Tibial artery (tissue), 4 donors: Measurements from ENCODE around the gene ETF1.

Source experiments
- DNase-seq, 2 donors: peaks; one replicate each; pipeline ENCODE4 v3.0.0-alpha.2; 2019
- H3K27ac ChIP-seq, 2 donors: fragments of 200-600 bp; sonication (generic) in 1 of 2; 1 replicate in 1 of 2; 2 replicates in 1 of 2; pipeline ENCODE4 v1.5.1; 2018 to 2019; ENCODE audit warnings: mild to moderate bottlenecking in 1 of 2
- H3K27me3 ChIP-seq, 2 donors: fragments of 200-600 bp; sonication (generic) in 1 of 2; one replicate each; pipeline versions ENCODE4 v1.5.1 to v1.6.0; 2016 to 2019
- H3K36me3 ChIP-seq, 3 donors: fragments of 200-600 bp; sonication (generic) in 2 of 3; one replicate each; pipeline ENCODE4 v1.5.1; 2016 to 2019; ENCODE audit warnings: mild to moderate bottlenecking in 2 of 3
- H3K4me1 ChIP-seq, 4 donors: fragments of 200-600 bp; sonication (generic) in 2 of 4; 1 replicate in 3 of 4; 2 replicates in 1 of 4; pipeline ENCODE4 v1.5.1; 2016 to 2019
- H3K4me3 ChIP-seq, 2 donors: fragments of 200-600 bp; sonication (generic) in 1 of 2; 1 replicate in 1 of 2; 2 replicates in 1 of 2; pipeline ENCODE4 v1.5.1; 2018 to 2019; ENCODE audit warnings: mild to moderate bottlenecking in 2 of 2
- H3K9me3 ChIP-seq, 3 donors: fragments of 200-600 bp; sonication (generic) in 1 of 3; one replicate each; pipeline ENCODE4 v1.5.1; 2016 to 2019
- intact Hi-C: fragments of 100-400 bp; cut with DNase I; formaldehyde crosslinking; loops from one replicate; pipeline ENCODE4 v1.15.0; 2023; ENCODE audit warnings: low total_unique reads
- TF ChIP-seq, protein P1 (sequence below), 2 experiments: fragments of 200-600 bp in 1 of 2; fragments of 450-650 bp in 1 of 2; IDR thresholded peaks; one replicate each; pipeline ENCODE4 v1.5.1; 2017 to 2019; ENCODE audit warnings: antibody characterized with exemption in 2 of 2, mild to moderate bottlenecking in 1 of 2, moderate library complexity in 1 of 2

Gene ETF1

DNA sequence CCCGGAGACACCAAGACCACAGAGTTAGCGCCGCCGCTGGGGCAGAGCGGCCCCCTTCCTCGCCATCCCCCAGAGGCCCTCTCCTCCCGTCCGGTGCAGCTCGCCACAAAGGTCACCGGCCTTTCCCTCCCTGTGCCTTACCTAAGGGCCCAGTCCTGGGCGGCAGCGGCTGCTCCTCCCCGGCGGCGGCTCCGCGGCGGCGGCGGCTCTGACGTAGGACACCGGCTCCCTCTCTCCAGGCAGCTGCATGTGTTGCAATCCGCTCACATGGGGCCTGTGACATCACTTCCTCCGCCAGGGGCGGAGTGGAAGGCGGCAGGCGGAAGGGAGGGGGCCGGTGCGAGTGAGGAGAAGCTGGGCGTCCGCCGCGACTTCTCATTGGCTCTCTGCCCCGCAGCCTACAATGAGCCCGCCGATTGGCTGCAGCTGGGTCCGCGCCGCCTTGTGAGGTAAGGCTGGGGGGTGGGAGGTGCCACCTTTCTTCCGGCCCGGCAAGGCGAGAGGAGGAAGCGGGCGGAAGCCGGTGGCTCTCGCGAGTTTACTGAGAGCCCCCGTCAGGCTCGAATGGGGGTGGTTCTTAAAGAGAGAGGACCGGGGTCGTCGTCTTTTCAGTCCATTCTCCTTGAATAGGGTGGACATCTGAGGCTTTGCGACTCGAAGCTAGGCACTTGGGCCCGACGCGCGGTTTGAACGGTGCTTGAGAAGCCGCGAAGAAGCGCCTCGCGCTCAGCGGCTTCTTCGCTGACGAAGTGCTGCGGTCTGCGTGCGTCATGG lies at the start of gene ETF1:
Gene ETF1, minus strand, starts transcription at position 281 of the 774 bp plus-strand sequence. CDS start 318 bp downstream, outside the sequence.
- intact Hi-C loops: loop anchor here (2.0 kb wide), 1 partner anchor 78 kb away; the partner anchor contains the start of gene EGR1
- peak; percentile 100 for DNase-seq
- Histone ChIP-seq H3K9me3 (no peaks in the 10 kb centered on the region), H3K4me1 (peaks cover 0 to 75% (median 52%) of the 10 kb centered on the region in 4 donors), H3K27me3 (no peaks in the 10 kb centered on the region), H3K36me3 (no peaks in the 10 kb centered on the region), H3K27ac (peak within 1 kb of the TSS; percentile 97 to 99), H3K4me3 (peak within 1 kb of the TSS; percentile 73 to 77)
- TF ChIP-seq, protein P1, sequence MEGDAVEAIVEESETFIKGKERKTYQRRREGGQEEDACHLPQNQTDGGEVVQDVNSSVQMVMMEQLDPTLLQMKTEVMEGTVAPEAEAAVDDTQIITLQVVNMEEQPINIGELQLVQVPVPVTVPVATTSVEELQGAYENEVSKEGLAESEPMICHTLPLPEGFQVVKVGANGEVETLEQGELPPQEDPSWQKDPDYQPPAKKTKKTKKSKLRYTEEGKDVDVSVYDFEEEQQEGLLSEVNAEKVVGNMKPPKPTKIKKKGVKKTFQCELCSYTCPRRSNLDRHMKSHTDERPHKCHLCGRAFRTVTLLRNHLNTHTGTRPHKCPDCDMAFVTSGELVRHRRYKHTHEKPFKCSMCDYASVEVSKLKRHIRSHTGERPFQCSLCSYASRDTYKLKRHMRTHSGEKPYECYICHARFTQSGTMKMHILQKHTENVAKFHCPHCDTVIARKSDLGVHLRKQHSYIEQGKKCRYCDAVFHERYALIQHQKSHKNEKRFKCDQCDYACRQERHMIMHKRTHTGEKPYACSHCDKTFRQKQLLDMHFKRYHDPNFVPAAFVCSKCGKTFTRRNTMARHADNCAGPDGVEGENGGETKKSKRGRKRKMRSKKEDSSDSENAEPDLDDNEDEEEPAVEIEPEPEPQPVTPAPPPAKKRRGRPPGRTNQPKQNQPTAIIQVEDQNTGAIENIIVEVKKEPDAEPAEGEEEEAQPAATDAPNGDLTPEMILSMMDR (IDR thresholded peaks at IDR 0.05): peak in 1 of 2 experiments; percentile 18

DNA sequence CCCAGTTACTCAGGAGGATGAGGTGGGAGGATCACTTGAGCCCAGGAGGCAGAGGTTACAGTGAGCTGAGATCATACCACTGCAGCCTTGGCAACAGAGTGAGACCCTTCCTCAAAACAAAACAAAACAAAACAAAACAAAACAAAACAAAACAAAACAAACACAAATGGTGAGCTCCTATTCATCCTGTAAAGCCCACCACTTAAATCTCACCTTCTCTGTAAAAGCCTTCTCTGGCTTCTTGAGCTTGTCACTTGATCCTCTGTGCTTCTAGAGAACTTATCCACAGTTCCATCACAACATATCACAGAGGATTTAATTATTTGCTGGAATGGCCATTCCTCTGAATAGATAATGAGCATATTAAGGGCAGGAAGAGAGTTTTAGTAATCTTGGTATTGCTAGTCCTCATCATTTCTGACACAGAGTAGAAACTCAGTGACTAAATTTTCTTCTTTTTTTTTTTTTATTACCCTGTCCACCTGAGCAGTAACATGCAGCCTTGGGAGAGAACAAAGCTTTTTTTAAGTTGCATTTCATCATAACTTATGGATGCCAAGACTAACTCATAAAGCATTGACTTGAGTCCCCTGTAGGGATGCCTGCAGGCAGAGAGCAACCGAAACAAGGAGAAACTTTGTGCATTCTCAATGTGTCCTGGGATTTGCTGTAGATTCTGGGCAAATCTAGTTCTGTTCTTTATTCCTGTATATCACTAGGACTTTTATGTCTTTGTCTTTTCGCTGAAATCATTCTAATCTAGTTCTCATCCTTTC lies 45.2 kb upstream of the ETF1 start:
- Histone ChIP-seq H3K36me3 (no peaks in the 10 kb centered on the region), H3K4me1 (no peaks in the 10 kb centered on the region), H3K4me3 (no peak overlapping the region), H3K27me3 (no peaks in the 10 kb centered on the region), H3K9me3 (no peaks in the 10 kb centered on the region), H3K27ac (no peak overlapping the region)
- no peak for DNase-seq
- TF ChIP-seq, protein P1 (IDR thresholded peaks at IDR 0.05): no peak
- intact Hi-C loops: no loop called here

DNA sequence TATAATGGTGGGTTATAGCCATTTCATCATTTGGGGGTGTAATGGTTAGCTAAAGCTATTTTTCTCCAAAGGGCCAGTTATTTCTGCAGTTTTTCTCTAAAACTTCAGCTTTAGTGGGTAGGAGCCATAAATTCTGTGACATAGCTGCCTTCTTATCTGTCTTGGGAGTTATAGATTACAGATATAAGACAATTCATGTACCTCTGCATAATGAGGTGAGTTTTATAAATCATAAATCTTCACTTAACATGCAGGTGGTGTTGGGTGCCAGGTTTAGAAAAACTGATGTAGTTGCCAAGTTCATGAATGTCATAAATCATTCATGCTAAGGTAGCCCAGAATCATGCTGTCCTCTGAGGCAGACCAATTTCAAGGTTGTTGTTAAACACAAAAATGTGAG lies 42.1 kb upstream of the ETF1 start:
- intact Hi-C loops: no loop called here
- no peak for DNase-seq
- Histone ChIP-seq H3K27me3 (no peaks in the 10 kb centered on the region), H3K9me3 (no peaks in the 10 kb centered on the region), H3K4me3 (no peak overlapping the region), H3K4me1 (no peaks in the 10 kb centered on the region), H3K27ac (no peak overlapping the region), H3K36me3 (no peaks in the 10 kb centered on the region)
- TF ChIP-seq, protein P1 (IDR thresholded peaks at IDR 0.05): no peak

DNA sequence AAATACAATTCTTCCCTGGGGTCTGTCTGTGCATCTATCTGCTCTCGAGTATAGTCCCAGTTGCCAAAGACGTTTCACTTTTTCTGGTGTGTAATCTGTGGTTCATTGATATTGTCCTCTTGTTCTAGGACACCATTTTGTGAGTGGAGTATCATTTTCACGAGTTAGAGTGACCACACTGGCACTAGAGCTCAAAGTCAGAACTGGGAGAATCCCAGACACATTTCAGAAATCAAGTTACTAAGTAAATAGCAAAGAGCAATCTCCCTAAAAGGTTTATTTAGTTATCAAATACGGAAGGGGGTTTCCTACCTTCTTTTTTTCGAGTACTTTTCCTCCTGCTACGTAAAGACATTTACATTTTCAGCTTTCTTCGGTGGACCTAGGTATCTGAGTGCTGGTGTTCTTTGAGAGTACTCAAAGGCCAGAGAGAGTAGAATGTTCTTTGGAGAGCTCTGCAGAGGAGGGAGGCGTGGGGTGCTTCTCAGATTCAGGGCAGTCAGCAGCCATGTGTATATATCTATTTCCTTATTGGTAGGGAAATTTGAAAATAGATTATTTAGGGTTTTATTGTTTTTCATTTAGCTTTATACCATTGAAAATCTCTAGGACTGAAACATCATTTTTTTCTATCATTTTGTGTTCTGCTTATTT lies 41.1 kb upstream of the ETF1 start:
- TF ChIP-seq, protein P1 (IDR thresholded peaks at IDR 0.05): no peak
- intact Hi-C loops: loop anchor here (5.0 kb wide), 1 partner anchor 678 kb away; no protein-coding TSS in a partner anchor
- no peaks in the 10 kb centered on the region for H3K4me1 ChIP-seq
- H3K27me3 ChIP-seq: no peaks in the 10 kb centered on the region
- H3K9me3 ChIP-seq: no peaks in the 10 kb centered on the region
- H3K36me3 ChIP-seq: no peaks in the 10 kb centered on the region
- H3K4me3 ChIP-seq: no peak overlapping the region
- H3K27ac ChIP-seq: no peak overlapping the region
- no peak for DNase-seq

DNA sequence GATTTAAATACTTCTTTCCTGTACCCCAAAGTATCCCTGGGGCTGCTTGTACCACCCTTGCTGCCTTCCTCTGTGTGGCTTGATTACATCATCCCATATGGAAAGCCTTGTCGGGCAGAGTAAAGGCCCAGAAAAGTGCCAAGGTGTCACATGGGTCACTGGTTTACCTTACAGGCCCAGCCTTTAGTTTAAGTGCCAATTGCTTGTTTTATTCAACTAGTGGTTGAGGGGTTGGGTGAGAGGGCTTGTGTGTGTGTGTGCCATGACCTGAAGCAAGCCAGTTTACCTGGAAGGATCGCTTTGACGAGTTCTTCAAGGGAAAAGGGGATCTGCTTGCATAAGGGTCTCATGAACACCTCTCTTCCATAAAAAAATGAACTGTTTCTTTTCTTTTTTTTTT lies 39.9 kb upstream of the ETF1 start:
- Histone ChIP-seq H3K27me3 (no peaks in the 10 kb centered on the region), H3K36me3 (no peaks in the 10 kb centered on the region), H3K9me3 (no peaks in the 10 kb centered on the region), H3K27ac (no peak overlapping the region), H3K4me3 (no peak overlapping the region), H3K4me1 (no peaks in the 10 kb centered on the region)
- no peak for DNase-seq
- TF ChIP-seq, protein P1 (IDR thresholded peaks at IDR 0.05): no peak
- intact Hi-C loops: loop anchor here (5.0 kb wide), 1 partner anchor 679 kb away; no protein-coding TSS in a partner anchor
